ENCODE results near the gene IFNL4.

- TF ChIP-seq CTCF (IDR thresholded peaks at IDR 0.05) = no peak
- TF ChIP-seq POLR2A (IDR thresholded peaks at IDR 0.05) = no peak
- no peak for TF ChIP-seq EP300 (IDR thresholded peaks at IDR 0.05)
Observed at GRCh38 chr19:39257227-39257626, 8.6 kb upstream of the IFNL4 start.

All from ovary (tissue), 3 donors.